HG03196 (cell line): ENCODE measurements around the gene CD247.

Experiments used
- ATAC-seq: cut with Tn5 transposase; IDR thresholded peaks from one replicate; pipeline ENCODE4 v1.9.1; 2021; ENCODE audit not compliant: unreplicated experiment

Gene CD247

GRCh38 chr1:167418391-167418790 is 99.9 kb downstream of the CD247 start:
- no peak for ATAC-seq

- ATAC-seq = no peak
Observed at GRCh38 chr1:167416506-167416905, 101.8 kb downstream of the CD247 start.

- ATAC-seq = no peak
Observed at GRCh38 chr1:167413328-167413727, 105.0 kb downstream of the CD247 start.

GRCh38 chr1:167412920-167413319 is 105.4 kb downstream of the CD247 start:
- no peak for ATAC-seq

GRCh38 chr1:167412072-167412471 is 106.3 kb downstream of the CD247 start:
- no peak for ATAC-seq

GRCh38 chr1:167409183-167409582 is 109.1 kb downstream of the CD247 start:
- ATAC-seq = no peak

- no peak for ATAC-seq
Observed at GRCh38 chr1:167408355-167408754, 110.0 kb downstream of the CD247 start.

- no peak for ATAC-seq
Observed at GRCh38 chr1:167404908-167405307, 113.4 kb downstream of the CD247 start.

GRCh38 chr1:167404161-167404888 is 114.0 kb downstream of the CD247 start:
- ATAC-seq = no peak

- no peak for ATAC-seq
Observed at GRCh38 chr1:167401260-167401873, 117.0 kb downstream of the CD247 start.

- ATAC-seq = no peak
Observed at GRCh38 chr1:167400359-167400953, 117.9 kb downstream of the CD247 start.

GRCh38 chr1:167392200-167392696 is 126.1 kb downstream of the CD247 start:
- no peak for ATAC-seq

- ATAC-seq = no peak
Observed at GRCh38 chr1:167388976-167389375, 129.4 kb downstream of the CD247 start.

- ATAC-seq = no peak
Observed at GRCh38 chr1:167387251-167387910, 130.9 kb downstream of the CD247 start.
